Measurements from ENCODE around the gene ITPK1.
"Not testable (repeated sequence)": the region's sequence is repeated elsewhere in the genome, so short reads cannot be mapped to it uniquely, and the experiment has no call there.

DNA sequence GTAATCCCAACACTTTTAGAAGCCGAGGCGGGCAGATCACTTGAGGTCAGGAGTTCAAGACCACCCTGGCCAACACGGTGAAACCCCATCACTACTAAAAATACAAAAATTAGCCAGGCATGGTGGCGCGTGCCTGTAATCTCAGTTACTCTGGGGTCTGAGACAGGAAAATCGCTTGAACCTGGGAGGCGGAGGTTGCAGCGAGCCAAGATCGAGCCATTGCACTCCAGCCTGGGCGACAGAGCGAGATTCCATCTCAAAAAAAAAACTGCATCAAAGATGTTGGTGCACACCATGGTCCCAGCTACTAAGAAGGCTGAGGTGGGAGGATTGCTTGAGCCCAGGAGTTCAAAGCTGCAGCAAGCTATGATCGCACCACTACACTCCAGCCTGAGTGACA, 53.7 kb downstream of the ITPK1 start:
- TF ChIP-seq, protein P1, sequence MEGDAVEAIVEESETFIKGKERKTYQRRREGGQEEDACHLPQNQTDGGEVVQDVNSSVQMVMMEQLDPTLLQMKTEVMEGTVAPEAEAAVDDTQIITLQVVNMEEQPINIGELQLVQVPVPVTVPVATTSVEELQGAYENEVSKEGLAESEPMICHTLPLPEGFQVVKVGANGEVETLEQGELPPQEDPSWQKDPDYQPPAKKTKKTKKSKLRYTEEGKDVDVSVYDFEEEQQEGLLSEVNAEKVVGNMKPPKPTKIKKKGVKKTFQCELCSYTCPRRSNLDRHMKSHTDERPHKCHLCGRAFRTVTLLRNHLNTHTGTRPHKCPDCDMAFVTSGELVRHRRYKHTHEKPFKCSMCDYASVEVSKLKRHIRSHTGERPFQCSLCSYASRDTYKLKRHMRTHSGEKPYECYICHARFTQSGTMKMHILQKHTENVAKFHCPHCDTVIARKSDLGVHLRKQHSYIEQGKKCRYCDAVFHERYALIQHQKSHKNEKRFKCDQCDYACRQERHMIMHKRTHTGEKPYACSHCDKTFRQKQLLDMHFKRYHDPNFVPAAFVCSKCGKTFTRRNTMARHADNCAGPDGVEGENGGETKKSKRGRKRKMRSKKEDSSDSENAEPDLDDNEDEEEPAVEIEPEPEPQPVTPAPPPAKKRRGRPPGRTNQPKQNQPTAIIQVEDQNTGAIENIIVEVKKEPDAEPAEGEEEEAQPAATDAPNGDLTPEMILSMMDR (IDR thresholded peaks at IDR 0.05) = not testable (repeated sequence)
- TF ChIP-seq POLR2A, POLR2AphosphoS5 (IDR thresholded peaks at IDR 0.05): not testable (repeated sequence)

Measured in transverse colon (tissue), 4 donors.